Right lobe of liver (tissue), 4 donors: Measurements from ENCODE around the gene PPARA.

Source experiments
- CTCF ChIP-seq, 4 donors: fragments of 200-600 bp in 3 of 4; fragments of 450-650 bp in 1 of 4; IDR thresholded peaks; one replicate each; pipeline versions ENCODE4 v1.5.1 to v1.8.0; 2016 to 2022; ENCODE audit warnings: antibody characterized with exemption in 4 of 4, mild to moderate bottlenecking in 2 of 4
- POLR2A ChIP-seq: fragments of 450-650 bp; IDR thresholded peaks from one replicate; pipeline ENCODE4 v1.6.1; 2017; ENCODE audit warnings: antibody characterized with exemption, mild to moderate bottlenecking
- donor health status: DM: no; HTN: no; CAD: no.
- donor health status: DM: no; HTN: no; CAD: no.
- donor health status: DM: no; HTN: yes; CAD: no.

- no peak for TF ChIP-seq POLR2A
- TF ChIP-seq CTCF (IDR thresholded peaks at IDR 0.05), result no peak
Measured at GRCh38 chr22:46201059-46201757, 50.9 kb downstream of the PPARA start.
